Tibial nerve (tissue), 4 donors: Measurements from ENCODE around the gene EHF. TPM values are rescaled to one million over a fixed set of nuclear protein-coding genes. Genes with fewer than 3 reads are reported as not detected.

Experiments
- DNase-seq, 2 donors: peaks; one replicate each; pipeline ENCODE4 v3.0.0-alpha.2; 2019; ENCODE audit warnings: low spot score in 2 of 2
- H3K27ac ChIP-seq, 4 donors: fragments of 200-600 bp; sonication (generic) in 3 of 4; one replicate each; pipeline ENCODE4 v1.5.1; 2017 to 2019; ENCODE audit warnings: mild to moderate bottlenecking in 1 of 4
- H3K27me3 ChIP-seq, 2 donors: fragments of 200-600 bp; sonication (generic) in 1 of 2; one replicate each; pipeline versions ENCODE4 v1.5.1 to v1.6.0; 2017 to 2019
- H3K36me3 ChIP-seq, 3 donors: fragments of 200-600 bp; sonication (generic); one replicate each; pipeline ENCODE4 v1.5.1; 2018 to 2019
- H3K4me1 ChIP-seq, 4 donors: fragments of 200-600 bp; sonication (generic) in 3 of 4; one replicate each; pipeline ENCODE4 v1.5.1; 2017 to 2019
- H3K4me3 ChIP-seq, 4 donors: fragments of 200-600 bp; sonication (generic) in 3 of 4; one replicate each; pipeline ENCODE4 v1.5.1; 2017 to 2019; ENCODE audit warnings: mild to moderate bottlenecking in 1 of 4, moderate library complexity in 1 of 4
- H3K9me3 ChIP-seq, 4 donors: fragments of 200-600 bp; sonication (generic) in 3 of 4; one replicate each; pipeline ENCODE4 v1.5.1; 2017 to 2019
- CTCF ChIP-seq, 5 experiments: fragments of 200-600 bp in 3 of 5; fragments of 450-650 bp in 2 of 5; sonication (generic) in 3 of 5; IDR thresholded peaks; one replicate each; pipeline ENCODE4 v1.5.1; 2016 to 2019; ENCODE audit warnings: antibody characterized with exemption in 5 of 5, mild to moderate bottlenecking in 3 of 5, moderate library complexity in 2 of 5
- EP300 ChIP-seq, 2 donors: sonication (generic); formaldehyde crosslinking; IDR thresholded peaks; one replicate each; pipeline ENCODE4 v1.6.1; 2017; ENCODE audit warnings: antibody characterized with exemption in 2 of 2, mild to moderate bottlenecking in 1 of 2
- POLR2A ChIP-seq, 2 donors: fragments of 450-650 bp; IDR thresholded peaks; one replicate each; pipeline ENCODE4 v1.6.1; 2017; ENCODE audit warnings: antibody characterized with exemption in 2 of 2, mild to moderate bottlenecking in 2 of 2, moderate library complexity in 2 of 2
- WGBS, 2 donors: methylation state at CpG; one replicate each; pipeline ENCODE4 v1.1.5; 2018; 5-methylcytosine and 5-hydroxymethylcytosine counted together
- total RNA-seq, 4 donors: library from RNA; depleted of rRNA; stranded (reverse); fragments of >200 nt; gene quantifications; one replicate each; pipeline ENCODE4 v1.1.0, GENCODE V29; 2016

The EHF gene
- total RNA-seq, 4 donors from 2014 or later: 0.22 TPM; not detected in 3

DNA sequence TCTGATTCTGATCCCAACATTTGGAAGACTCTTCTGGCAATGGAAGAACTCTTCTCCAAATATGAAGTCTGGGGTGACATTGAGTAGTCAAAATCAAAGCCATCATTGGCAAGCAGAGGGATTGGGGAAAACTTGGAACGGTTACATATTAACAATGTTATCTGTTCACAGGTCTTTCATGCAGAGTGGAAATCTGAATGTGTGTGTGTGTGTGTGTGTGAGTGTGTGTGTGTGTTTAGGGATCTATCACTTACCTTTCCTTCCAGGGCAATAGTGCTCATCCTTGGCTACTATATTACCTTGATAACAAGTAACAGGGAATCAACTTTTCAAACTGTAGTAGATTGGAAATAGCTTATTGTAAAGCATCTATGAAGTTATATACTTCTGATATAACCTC lies 55.3 kb downstream of the EHF start:
- Histone ChIP-seq H3K36me3 (no peaks in the 10 kb centered on the region), H3K27me3 (no peaks in the 10 kb centered on the region), H3K4me1 (no peaks in the 10 kb centered on the region), H3K4me3 (no peak overlapping the region), H3K9me3 (peaks cover 0 to 5% (median 0%) of the 10 kb centered on the region in 4 donors), H3K27ac (no peak overlapping the region)
- 86% methylated on average over 1 of the region's 1 CpG for WGBS, 2 donors
- TF ChIP-seq POLR2A (IDR thresholded peaks at IDR 0.05): no peak
- no peak for TF ChIP-seq EP300 (IDR thresholded peaks at IDR 0.05)
- no peak for TF ChIP-seq CTCF (IDR thresholded peaks at IDR 0.05)
- DNase-seq: no peak

GRCh38 chr11:34679681-34680080 lies 58.8 kb downstream of the EHF start:
- Histone ChIP-seq H3K27ac (no peak overlapping the region), H3K4me1 (no peaks in the 10 kb centered on the region), H3K36me3 (no peaks in the 10 kb centered on the region), H3K27me3 (no peaks in the 10 kb centered on the region), H3K4me3 (no peak overlapping the region), H3K9me3 (no peaks in the 10 kb centered on the region)
- WGBS, 2 donors: 91 to 94% methylated on average over 1 of the region's 1 CpG
- TF ChIP-seq CTCF (IDR thresholded peaks at IDR 0.05) (no peak), POLR2A (IDR thresholded peaks at IDR 0.05) (no peak), EP300 (IDR thresholded peaks at IDR 0.05) (no peak)
- DNase-seq: no peak

DNA sequence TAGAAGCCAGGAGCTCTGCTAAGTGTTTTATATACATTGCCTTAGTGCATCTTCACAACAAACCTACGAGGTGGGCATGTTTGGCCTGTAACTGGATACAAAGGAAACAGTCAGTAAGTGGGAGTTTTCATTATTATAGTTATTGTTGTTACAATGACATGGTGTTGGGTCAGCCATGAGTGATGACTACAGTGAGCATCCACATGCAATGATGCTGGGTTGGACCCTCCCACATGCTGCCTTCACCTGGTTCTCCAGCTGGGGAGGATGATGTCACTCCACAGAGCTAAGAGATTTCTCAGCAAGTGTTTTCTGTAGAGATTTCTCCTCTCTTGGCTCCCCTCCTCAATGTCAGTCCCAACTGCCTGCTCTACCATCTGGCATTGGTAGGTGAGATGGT lies 59.3 kb downstream of the EHF start:
- Histone ChIP-seq H3K27ac (no peak overlapping the region), H3K36me3 (no peaks in the 10 kb centered on the region), H3K9me3 (no peaks in the 10 kb centered on the region), H3K4me1 (no peaks in the 10 kb centered on the region), H3K4me3 (no peak overlapping the region), H3K27me3 (no peaks in the 10 kb centered on the region)
- DNase-seq: no peak
- TF ChIP-seq EP300 (IDR thresholded peaks at IDR 0.05) (no peak), CTCF (IDR thresholded peaks at IDR 0.05) (no peak), POLR2A (IDR thresholded peaks at IDR 0.05) (no peak)
- WGBS, 2 donors: 59 to 86% methylated on average over 1 of the region's 1 CpG

DNA sequence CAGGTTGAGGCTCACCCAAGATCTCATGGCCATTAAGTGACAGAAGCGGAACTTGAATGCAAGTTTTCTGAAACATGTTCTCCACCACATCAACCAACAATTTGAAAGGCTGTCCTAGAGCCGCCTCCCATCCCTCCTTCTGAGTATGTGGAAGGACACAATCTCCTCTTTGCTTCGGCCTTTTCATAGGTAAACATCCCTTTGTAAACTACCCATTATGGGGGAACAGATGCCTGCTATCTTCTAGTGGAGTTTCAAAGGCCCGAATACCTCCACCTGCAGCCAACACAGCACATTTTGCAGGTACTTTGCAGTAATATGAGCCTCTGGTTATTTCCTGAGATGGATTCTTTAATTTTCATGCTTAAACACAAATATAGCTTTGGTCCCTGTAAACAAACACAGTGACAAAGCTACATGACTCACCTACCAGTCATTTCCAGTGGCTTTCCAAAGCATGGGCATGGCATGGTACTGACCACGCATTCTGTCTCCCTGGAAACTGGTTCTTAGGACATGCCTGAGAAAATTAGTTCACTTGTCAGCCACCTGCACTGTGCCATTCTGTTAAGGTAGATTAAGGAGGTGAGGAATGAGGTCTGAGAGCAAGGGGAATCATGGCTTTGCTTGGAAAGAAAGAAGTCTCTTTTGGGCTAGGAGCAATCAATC lies 60.2 kb downstream of the EHF start:
- TF ChIP-seq POLR2A (IDR thresholded peaks at IDR 0.05): no peak
- no peak for TF ChIP-seq EP300 (IDR thresholded peaks at IDR 0.05)
- TF ChIP-seq CTCF (IDR thresholded peaks at IDR 0.05): no peak
- whole genome bisulfite sequencing, 2 donors: 88 to 91% methylated on average over 5 of the region's 5 CpGs
- Histone ChIP-seq H3K4me3 (no peak overlapping the region), H3K4me1 (no peaks in the 10 kb centered on the region), H3K27ac (no peak overlapping the region), H3K9me3 (no peaks in the 10 kb centered on the region), H3K36me3 (no peaks in the 10 kb centered on the region), H3K27me3 (no peaks in the 10 kb centered on the region)
- no peak for DNase-seq

GRCh38 chr11:34682825-34683224 lies 61.9 kb downstream of the EHF start:
- Histone ChIP-seq H3K9me3 (no peaks in the 10 kb centered on the region), H3K36me3 (no peaks in the 10 kb centered on the region), H3K4me1 (no peaks in the 10 kb centered on the region), H3K27me3 (no peaks in the 10 kb centered on the region), H3K4me3 (no peak overlapping the region), H3K27ac (no peak overlapping the region)
- TF ChIP-seq CTCF (IDR thresholded peaks at IDR 0.05) (no peak), EP300 (IDR thresholded peaks at IDR 0.05) (no peak), POLR2A (IDR thresholded peaks at IDR 0.05) (no peak)
- no peak for DNase-seq
- WGBS, 2 donors: 74 to 78% methylated on average over 2 of the region's 2 CpGs
